ENCODE results near the gene DENND2A.

- TF ChIP-seq CTCF (IDR thresholded peaks at IDR 0.05): no peak
- no peak for TF ChIP-seq POLR2A (IDR thresholded peaks at IDR 0.05)
These were observed 102.7 kb downstream of the DENND2A start for GRCh38 chr7:140537750-140538482.
